Measurements from ENCODE around the gene FUCA1. TPM values are rescaled to one million over a fixed set of nuclear protein-coding genes. Genes with fewer than 3 reads are reported as not detected.

The FUCA1 gene
- total and polyA plus RNA-seq, 10 of the 15 experiments (the other 5 are each of a cell fraction or from before 2014, with no cell fraction given), result 33.3 to 117 (median 52.6) TPM

DNA sequence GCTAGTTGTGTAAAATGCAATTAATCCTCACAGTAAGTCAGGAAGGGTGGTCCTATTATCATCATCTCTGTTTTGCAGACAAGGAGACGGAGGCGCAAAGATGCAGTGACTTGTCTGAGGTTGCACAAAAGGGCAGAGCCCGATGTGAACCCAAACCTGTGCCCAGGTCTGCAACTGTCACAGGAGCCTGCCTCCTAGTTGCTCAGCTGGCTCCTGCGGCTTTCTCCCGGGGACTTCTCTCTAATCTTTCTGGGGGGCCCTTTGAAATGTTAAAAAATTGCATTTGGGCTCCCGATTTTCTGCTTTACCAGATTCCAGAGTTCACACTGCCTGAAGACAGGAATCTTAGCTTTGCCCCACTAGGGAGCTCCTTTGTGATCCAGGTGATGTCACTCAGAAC, 35.7 kb upstream of the FUCA1 start:
- H3K4me3 ChIP-seq, result no peak overlapping the region
- DNase-seq (ENCODE audit: low read depth, low spot score) (no peak), FAIRE-seq (no peak), ATAC-seq (no peak)
- intact Hi-C loops (cut with micrococcal nuclease; ENCODE audit: unreplicated experiment) (no loop called here), in situ Hi-C loops (cut with MboI) (no loop called here)
- H3K27ac ChIP-seq (ENCODE audit: control insufficient read depth, insufficient read depth), result no peak overlapping the region
- RAD21 ChIA-PET (ENCODE audit: unreplicated experiment), result interaction anchor here (1.0 to 2.3 kb wide), 3 partner anchors 10 to 93 kb away, joined by 3 to 15 read pairs (median 4); partner anchors contain the start of gene CNR2
- BruUV-seq (replicated peaks), result no TSS peak
- H3K4me1 ChIP-seq (ENCODE audit: control insufficient read depth, insufficient read depth, low read length), result peaks cover 53% of the 10 kb centered on the region
- H3K9me3 ChIP-seq (replicated peaks; ENCODE audit: control insufficient read depth, insufficient read depth, low read length), result no peaks in the 10 kb centered on the region; the same call in 2 of the 3 replicates
- peaks cover 0 to 5% of the 10 kb centered on the region in 2 experiments; a peak in 2 of 4 replicates for H3K36me3 ChIP-seq (ENCODE audit: control insufficient read depth in 2 of 2, insufficient read depth in 2 of 2, low read length in 1 of 2)
- H2AFZ ChIP-seq (ENCODE audit: control insufficient read depth, low read depth, low read length), result no peak overlapping the region
- H3K27me3 ChIP-seq (replicated peaks in 1 of 2; ENCODE audit: control insufficient read depth in 2 of 2, insufficient read depth in 2 of 2, low read length in 1 of 2), result no peaks in the 10 kb centered on the region
- WGBS (ENCODE audit: insufficient coverage, insufficient replicate concordance, low lambda C conversion rate, missing lambda C conversion rate), result 94% methylated on average over 6 of the region's 6 CpGs
- CTCF ChIA-PET, result interaction anchor here (0.7 to 10.5 kb wide), 6 partner anchors 10 to 100 kb away, joined by 3 to 109 read pairs (median 4); partner anchors contain the start of gene CNR2
- POLR2A ChIA-PET, result interaction anchor here (0.6 to 1.2 kb wide), 5 partner anchors 32 to 1877 kb away, joined by 3 to 6 read pairs (median 3); no protein-coding TSS in a partner anchor
- 0 out of 2 replicates have a peak overlapping the region, but pooled peaks have one; percentile 44 for H3K4me2 ChIP-seq (ENCODE audit: control insufficient read depth, insufficient read depth)
- SMC1A ChIA-PET (ENCODE audit: uncharacterized antibody, unreplicated experiment), result interaction anchor here (0.7 to 1.5 kb wide), 6 partner anchors 10 to 168 kb away, joined by 3 to 5 read pairs (median 4); partner anchors contain the start of genes CNR2 and FUCA1
- no peak overlapping the region for H3K9ac ChIP-seq (ENCODE audit: control insufficient read depth, insufficient read depth, low read length)
- TF ChIP-seq JUNB (IDR thresholded peaks at IDR 0.05) (0 out of 2 replicates have a peak, but pooled peaks have one; percentile 4), ZNF274 (IDR thresholded peaks at IDR 0.05; ENCODE audit: insufficient read depth, insufficient read length) (no peak), MTA2 (IDR thresholded peaks at IDR 0.05; ENCODE audit: low read depth) (no peak)
- no peaks in the 10 kb centered on the region for H4K20me1 ChIP-seq (ENCODE audit: control insufficient read depth, insufficient read depth)
- H3K79me2 ChIP-seq (ENCODE audit: control insufficient read depth, insufficient read depth, low read length), result peaks cover 60% of the 10 kb centered on the region

DNA sequence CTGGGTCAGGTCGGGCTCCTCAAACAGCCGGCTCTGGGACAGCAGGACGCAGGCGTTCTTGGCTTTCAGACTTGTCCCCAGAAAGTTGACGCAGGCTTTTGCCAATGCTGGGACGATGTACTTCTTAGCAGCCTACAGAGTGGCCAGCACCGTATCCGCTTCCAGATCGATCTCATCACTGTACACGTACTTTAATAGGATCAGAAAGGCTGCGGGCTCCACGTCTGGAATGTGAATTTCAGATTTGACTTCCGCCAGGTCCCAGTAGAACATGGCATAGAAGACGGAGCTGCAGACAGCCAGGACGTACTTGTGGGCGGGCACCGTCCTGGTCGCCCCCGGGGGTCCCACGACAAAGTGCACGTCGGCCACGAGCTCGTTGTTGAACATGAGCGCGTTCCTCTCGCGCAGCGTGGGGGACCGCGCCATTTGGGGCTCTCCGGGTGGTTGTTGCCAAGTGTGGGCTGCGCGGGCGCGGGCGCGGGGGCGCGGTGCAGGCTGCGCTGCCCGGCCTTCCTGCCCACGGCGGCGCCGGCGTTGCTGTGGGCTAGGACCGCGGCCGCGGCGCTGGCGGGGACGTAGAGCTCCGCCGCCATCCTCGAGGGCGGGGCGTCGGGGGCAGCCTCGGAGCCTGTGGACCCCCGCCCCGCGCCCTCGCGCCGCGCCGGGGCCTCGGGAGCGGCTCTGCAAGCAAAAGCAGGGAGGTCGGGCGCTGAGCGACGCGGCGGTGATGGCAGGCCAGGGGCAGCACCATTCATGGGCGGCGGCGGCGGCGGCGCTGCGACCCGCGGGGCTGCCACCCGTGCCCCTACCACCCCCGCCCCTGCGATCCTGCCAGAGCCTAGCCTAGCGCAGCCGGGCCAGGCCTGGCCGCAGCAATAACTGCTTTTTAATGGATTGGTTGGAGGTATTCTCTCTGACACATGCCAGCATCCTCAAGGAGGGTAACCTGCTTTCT, 34.5 kb upstream of the FUCA1 start:
- no peak overlapping the region for H3K27ac ChIP-seq (ENCODE audit: control insufficient read depth, insufficient read depth)
- 0 out of 2 replicates have a peak overlapping the region, but pooled peaks have one; percentile 44 for H3K4me2 ChIP-seq (ENCODE audit: control insufficient read depth, insufficient read depth)
- H3K4me1 ChIP-seq (ENCODE audit: control insufficient read depth, insufficient read depth, low read length), result peaks cover 48% of the 10 kb centered on the region
- DNase-seq (ENCODE audit: low read depth, low spot score) (no peak), ATAC-seq (no peak), FAIRE-seq (no peak)
- intact Hi-C loops (cut with micrococcal nuclease; ENCODE audit: unreplicated experiment) (no loop called here), in situ Hi-C loops (cut with MboI) (no loop called here)
- ChIA-PET SMC1A (ENCODE audit: uncharacterized antibody, unreplicated experiment) (interaction anchor here (1.3 kb wide), 1 partner anchor 14 kb away, joined by 3 read pairs; no protein-coding TSS in a partner anchor), CTCF (interaction anchor here (1.6 to 10.5 kb wide), 2 partner anchors 14 to 93 kb away, joined by 11 to 109 read pairs; no protein-coding TSS in a partner anchor), POLR2A (interaction anchor here (0.7 kb wide), 1 partner anchor 280 kb away, joined by 4 read pairs; no protein-coding TSS in a partner anchor), RAD21 (ENCODE audit: unreplicated experiment) (interaction anchor here (1.0 to 2.3 kb wide), 3 partner anchors 11 to 91 kb away, joined by 3 to 15 read pairs (median 4); partner anchors contain the start of gene CNR2)
- no TSS peak for BruUV-seq (replicated peaks)
- no peaks in the 10 kb centered on the region; the same call in 2 of the 3 replicates for H3K9me3 ChIP-seq (replicated peaks; ENCODE audit: control insufficient read depth, insufficient read depth, low read length)
- H3K27me3 ChIP-seq (replicated peaks in 1 of 2; ENCODE audit: control insufficient read depth in 2 of 2, insufficient read depth in 2 of 2, low read length in 1 of 2), result no peaks in the 10 kb centered on the region
- H3K36me3 ChIP-seq (ENCODE audit: control insufficient read depth in 2 of 2, insufficient read depth in 2 of 2, low read length in 1 of 2), result peaks cover 0 to 5% of the 10 kb centered on the region in 2 experiments; a peak in 2 of 4 replicates
- H4K20me1 ChIP-seq (ENCODE audit: control insufficient read depth, insufficient read depth), result no peaks in the 10 kb centered on the region
- H3K79me2 ChIP-seq (ENCODE audit: control insufficient read depth, insufficient read depth, low read length), result peaks cover 49% of the 10 kb centered on the region
- no peak overlapping the region for H2AFZ ChIP-seq (ENCODE audit: control insufficient read depth, low read depth, low read length)
- 56% methylated on average over 69 of the region's 92 CpGs for WGBS (ENCODE audit: insufficient coverage, insufficient replicate concordance, low lambda C conversion rate, missing lambda C conversion rate)
- no peak overlapping the region for H3K9ac ChIP-seq (ENCODE audit: control insufficient read depth, insufficient read depth, low read length)
- H3K4me3 ChIP-seq, result no peak overlapping the region; the same call in 1 of the 2 replicates
- TF ChIP-seq ATF7 (IDR thresholded peaks at IDR 0.05; ENCODE audit: low read depth), result no peak
- TF ChIP-seq, protein P1, sequence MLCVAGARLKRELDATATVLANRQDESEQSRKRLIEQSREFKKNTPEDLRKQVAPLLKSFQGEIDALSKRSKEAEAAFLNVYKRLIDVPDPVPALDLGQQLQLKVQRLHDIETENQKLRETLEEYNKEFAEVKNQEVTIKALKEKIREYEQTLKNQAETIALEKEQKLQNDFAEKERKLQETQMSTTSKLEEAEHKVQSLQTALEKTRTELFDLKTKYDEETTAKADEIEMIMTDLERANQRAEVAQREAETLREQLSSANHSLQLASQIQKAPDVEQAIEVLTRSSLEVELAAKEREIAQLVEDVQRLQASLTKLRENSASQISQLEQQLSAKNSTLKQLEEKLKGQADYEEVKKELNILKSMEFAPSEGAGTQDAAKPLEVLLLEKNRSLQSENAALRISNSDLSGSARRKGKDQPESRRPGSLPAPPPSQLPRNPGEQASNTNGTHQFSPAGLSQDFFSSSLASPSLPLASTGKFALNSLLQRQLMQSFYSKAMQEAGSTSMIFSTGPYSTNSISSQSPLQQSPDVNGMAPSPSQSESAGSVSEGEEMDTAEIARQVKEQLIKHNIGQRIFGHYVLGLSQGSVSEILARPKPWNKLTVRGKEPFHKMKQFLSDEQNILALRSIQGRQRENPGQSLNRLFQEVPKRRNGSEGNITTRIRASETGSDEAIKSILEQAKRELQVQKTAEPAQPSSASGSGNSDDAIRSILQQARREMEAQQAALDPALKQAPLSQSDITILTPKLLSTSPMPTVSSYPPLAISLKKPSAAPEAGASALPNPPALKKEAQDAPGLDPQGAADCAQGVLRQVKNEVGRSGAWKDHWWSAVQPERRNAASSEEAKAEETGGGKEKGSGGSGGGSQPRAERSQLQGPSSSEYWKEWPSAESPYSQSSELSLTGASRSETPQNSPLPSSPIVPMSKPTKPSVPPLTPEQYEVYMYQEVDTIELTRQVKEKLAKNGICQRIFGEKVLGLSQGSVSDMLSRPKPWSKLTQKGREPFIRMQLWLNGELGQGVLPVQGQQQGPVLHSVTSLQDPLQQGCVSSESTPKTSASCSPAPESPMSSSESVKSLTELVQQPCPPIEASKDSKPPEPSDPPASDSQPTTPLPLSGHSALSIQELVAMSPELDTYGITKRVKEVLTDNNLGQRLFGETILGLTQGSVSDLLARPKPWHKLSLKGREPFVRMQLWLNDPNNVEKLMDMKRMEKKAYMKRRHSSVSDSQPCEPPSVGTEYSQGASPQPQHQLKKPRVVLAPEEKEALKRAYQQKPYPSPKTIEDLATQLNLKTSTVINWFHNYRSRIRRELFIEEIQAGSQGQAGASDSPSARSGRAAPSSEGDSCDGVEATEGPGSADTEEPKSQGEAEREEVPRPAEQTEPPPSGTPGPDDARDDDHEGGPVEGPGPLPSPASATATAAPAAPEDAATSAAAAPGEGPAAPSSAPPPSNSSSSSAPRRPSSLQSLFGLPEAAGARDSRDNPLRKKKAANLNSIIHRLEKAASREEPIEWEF (IDR thresholded peaks at IDR 0.05; ENCODE audit: insufficient replicate concordance, low read depth, low read length), result no peak
